HepG2 (cell line): ENCODE data around the gene ACSM5. TPM values are rescaled to one million over a fixed set of nuclear protein-coding genes. Genes with fewer than 3 reads are reported as not detected.

Experiments
- CHD4 ChIP-seq: fragments of 200-600 bp; sonication (generic); IDR thresholded peaks from 2 replicates; pipeline ENCODE4 v1.7.0; 2017; ENCODE audit warnings: mild to moderate bottlenecking, low read length, borderline replicate concordance
- FOXO1 ChIP-seq: sonication (generic); formaldehyde crosslinking; IDR thresholded peaks from 2 replicates; pipeline ENCODE4 v1.4.0; 2020; ENCODE audit warnings: missing genetic modification reagents
- KAT7 ChIP-seq: IDR thresholded peaks from 2 replicates; pipeline ENCODE4 v1.6.1; 2018; ENCODE audit warnings: borderline replicate concordance, missing compliant biosample characterization
- REL ChIP-seq: sonication (generic); formaldehyde crosslinking; conservative IDR thresholded peaks from 2 replicates; pipeline ENCODE4 v1.8.0; 2022; ENCODE audit warnings: mild to moderate bottlenecking, missing genetic modification reagents, moderate library complexity
- TGIF2 ChIP-seq: IDR thresholded peaks from 2 replicates; pipeline ENCODE4 v1.6.1; 2016; ENCODE audit warnings: control low read depth, missing compliant biosample characterization
- ZFY ChIP-seq: sonication (generic); formaldehyde crosslinking; IDR thresholded peaks from 2 replicates; pipeline ENCODE4 v1.4.0; 2020; ENCODE audit warnings: missing genetic modification reagents
- ZNF891 ChIP-seq: sonication (generic); formaldehyde crosslinking; IDR thresholded peaks from 2 replicates; pipeline ENCODE4 v1.5.0; 2020; ENCODE audit warnings: mild to moderate bottlenecking, missing genetic modification reagents
- polyA plus RNA-seq, 8 experiments: library from polyadenylated mRNA; depleted of rRNA in 3 of 8; stranded (reverse) in 7 of 8; unstranded in 1 of 8; fragments of >200 nt; fragmentation: Illumina TruSeq in 4 of 8; extraction: Trizol in 4 of 8; gene quantifications; 2 replicates each; pipeline versions ENCODE4 v1.2.1 to v1.2.3, GENCODE V29; 2011 to 2016; ENCODE audit warnings: low read depth in 4 of 8, missing spikeins in 1 of 8, mixed read lengths in 1 of 8; ENCODE audit not compliant: insufficient read depth in 1 of 8
- total RNA-seq, 5 experiments: library from RNA; depleted of rRNA; stranded (reverse); fragments of >200 nt; fragmentation: Illumina TruSeq; extraction: Trizol; gene quantifications; 2 replicates each; pipeline ENCODE4 v1.2.3, GENCODE V29; 2016; ENCODE audit warnings: low read depth in 1 of 5
- TF ChIP-seq, protein P1 (sequence below): sonication (generic); formaldehyde crosslinking; IDR thresholded peaks from 2 replicates; pipeline ENCODE4 v1.4.0; 2020; ENCODE audit warnings: mild to moderate bottlenecking, low read depth, missing genetic modification reagents
- TF ChIP-seq, protein P2 (sequence below): sonication (generic); formaldehyde crosslinking; IDR thresholded peaks from 2 replicates; pipeline ENCODE4 v1.5.0; 2020; ENCODE audit warnings: missing genetic modification reagents
- TF ChIP-seq, protein P3 (sequence below): sonication (generic); formaldehyde crosslinking; conservative IDR thresholded peaks from 2 replicates; pipeline ENCODE4 v1.8.1; 2023; ENCODE audit warnings: missing genetic modification reagents
- TF ChIP-seq, protein P4 (sequence below): sonication (generic); formaldehyde crosslinking; IDR thresholded peaks from 2 replicates; pipeline ENCODE4 v1.8.1; 2023; ENCODE audit warnings: missing genetic modification reagents, mild to moderate bottlenecking, borderline replicate concordance
- TF ChIP-seq, protein P5 (sequence below): sonication (generic); formaldehyde crosslinking; IDR thresholded peaks from 2 replicates; pipeline ENCODE4 v1.5.0; 2020; ENCODE audit warnings: mild to moderate bottlenecking, missing genetic modification reagents, borderline replicate concordance
- TF ChIP-seq, protein P6 (sequence below): sonication (generic); formaldehyde crosslinking; IDR thresholded peaks from 2 replicates; pipeline ENCODE4 v1.5.0; 2020; ENCODE audit warnings: missing genetic modification reagents

ACSM5 gene
- total and polyA plus RNA-seq, 2 of the 13 experiments (the other 11 are each of a cell fraction or from before 2014, with no cell fraction given) = 9.1 to 15.0 TPM

DNA sequence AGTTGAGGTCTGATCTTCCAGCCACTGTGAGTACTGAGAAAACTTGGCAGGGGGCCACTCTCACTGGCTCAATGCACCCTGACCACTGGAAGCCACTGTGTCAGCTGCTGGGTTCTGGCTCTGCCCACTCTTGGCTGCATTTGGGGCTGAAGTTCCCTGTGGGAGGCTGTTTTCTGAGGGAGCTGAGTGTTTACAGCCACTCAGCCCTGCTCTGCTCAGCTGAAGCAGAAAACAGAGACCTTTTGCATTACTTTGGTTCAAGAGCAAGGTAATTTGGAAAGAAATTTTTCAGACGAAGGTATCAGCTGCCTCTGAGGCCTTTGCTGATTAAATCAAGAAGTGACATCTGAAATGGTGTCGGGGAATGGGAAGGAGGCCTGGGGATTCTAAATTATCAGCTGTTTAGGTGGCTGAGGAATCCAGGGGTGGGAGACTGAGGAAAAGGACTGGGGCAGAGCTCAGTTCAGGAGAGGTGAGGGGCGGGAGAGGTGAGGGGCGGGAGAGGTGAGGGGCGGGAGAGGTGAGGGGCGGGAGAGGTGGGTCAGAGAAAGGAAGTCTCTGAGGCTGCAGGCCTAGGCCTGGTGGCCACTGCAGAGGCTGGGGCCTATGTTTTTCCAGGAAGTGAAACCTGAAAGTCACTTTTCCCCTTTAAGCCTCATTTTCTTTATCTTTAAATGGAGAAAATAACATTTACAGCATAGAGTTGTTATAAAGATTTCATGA lies at the start of gene ACSM5 (continued):
- TF ChIP-seq, protein P1, sequence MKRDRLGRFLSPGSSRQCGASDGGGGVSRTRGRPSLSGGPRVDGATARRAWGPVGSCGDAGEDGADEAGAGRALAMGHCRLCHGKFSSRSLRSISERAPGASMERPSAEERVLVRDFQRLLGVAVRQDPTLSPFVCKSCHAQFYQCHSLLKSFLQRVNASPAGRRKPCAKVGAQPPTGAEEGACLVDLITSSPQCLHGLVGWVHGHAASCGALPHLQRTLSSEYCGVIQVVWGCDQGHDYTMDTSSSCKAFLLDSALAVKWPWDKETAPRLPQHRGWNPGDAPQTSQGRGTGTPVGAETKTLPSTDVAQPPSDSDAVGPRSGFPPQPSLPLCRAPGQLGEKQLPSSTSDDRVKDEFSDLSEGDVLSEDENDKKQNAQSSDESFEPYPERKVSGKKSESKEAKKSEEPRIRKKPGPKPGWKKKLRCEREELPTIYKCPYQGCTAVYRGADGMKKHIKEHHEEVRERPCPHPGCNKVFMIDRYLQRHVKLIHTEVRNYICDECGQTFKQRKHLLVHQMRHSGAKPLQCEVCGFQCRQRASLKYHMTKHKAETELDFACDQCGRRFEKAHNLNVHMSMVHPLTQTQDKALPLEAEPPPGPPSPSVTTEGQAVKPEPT (CRISPR knock-in tag) = peak; percentile 55; the same call in 1 of the 2 replicates
- TF ChIP-seq TGIF2 (CRISPR knock-in tag) (peak; percentile 32; the same call in 1 of the 2 replicates), CHD4 (no peak), REL (CRISPR knock-in tag) (no peak), KAT7 (CRISPR knock-in tag) (no peak), FOXO1 (peak; percentile 16), ZNF891 (CRISPR knock-in tag) (0 out of 2 replicates have a peak, but pooled peaks have one; percentile 58), ZFY (peak; percentile 84)
- TF ChIP-seq, protein P2, sequence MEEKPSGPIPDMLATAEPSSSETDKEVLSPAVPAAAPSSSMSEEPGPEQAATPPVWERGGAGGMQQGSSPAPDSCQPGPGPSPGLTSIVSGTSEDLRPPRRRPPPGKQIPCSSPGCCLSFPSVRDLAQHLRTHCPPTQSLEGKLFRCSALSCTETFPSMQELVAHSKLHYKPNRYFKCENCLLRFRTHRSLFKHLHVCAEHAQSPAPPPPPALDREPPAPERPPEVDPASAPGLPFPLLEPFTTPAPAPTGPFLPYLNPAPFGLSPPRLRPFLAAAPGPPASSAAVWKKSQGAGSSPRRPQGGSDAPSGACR (CRISPR knock-in tag) = peak; percentile 45; the same call in 1 of the 2 replicates
- TF ChIP-seq, protein P3, sequence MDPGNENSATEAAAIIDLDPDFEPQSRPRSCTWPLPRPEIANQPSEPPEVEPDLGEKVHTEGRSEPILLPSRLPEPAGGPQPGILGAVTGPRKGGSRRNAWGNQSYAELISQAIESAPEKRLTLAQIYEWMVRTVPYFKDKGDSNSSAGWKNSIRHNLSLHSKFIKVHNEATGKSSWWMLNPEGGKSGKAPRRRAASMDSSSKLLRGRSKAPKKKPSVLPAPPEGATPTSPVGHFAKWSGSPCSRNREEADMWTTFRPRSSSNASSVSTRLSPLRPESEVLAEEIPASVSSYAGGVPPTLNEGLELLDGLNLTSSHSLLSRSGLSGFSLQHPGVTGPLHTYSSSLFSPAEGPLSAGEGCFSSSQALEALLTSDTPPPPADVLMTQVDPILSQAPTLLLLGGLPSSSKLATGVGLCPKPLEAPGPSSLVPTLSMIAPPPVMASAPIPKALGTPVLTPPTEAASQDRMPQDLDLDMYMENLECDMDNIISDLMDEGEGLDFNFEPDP = 0 out of 2 replicates have a peak, but pooled peaks have one; percentile 23
- TF ChIP-seq, protein P4, sequence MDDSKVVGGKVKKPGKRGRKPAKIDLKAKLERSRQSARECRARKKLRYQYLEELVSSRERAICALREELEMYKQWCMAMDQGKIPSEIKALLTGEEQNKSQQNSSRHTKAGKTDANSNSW (CRISPR knock-in tag) = no peak
- TF ChIP-seq, protein P5, sequence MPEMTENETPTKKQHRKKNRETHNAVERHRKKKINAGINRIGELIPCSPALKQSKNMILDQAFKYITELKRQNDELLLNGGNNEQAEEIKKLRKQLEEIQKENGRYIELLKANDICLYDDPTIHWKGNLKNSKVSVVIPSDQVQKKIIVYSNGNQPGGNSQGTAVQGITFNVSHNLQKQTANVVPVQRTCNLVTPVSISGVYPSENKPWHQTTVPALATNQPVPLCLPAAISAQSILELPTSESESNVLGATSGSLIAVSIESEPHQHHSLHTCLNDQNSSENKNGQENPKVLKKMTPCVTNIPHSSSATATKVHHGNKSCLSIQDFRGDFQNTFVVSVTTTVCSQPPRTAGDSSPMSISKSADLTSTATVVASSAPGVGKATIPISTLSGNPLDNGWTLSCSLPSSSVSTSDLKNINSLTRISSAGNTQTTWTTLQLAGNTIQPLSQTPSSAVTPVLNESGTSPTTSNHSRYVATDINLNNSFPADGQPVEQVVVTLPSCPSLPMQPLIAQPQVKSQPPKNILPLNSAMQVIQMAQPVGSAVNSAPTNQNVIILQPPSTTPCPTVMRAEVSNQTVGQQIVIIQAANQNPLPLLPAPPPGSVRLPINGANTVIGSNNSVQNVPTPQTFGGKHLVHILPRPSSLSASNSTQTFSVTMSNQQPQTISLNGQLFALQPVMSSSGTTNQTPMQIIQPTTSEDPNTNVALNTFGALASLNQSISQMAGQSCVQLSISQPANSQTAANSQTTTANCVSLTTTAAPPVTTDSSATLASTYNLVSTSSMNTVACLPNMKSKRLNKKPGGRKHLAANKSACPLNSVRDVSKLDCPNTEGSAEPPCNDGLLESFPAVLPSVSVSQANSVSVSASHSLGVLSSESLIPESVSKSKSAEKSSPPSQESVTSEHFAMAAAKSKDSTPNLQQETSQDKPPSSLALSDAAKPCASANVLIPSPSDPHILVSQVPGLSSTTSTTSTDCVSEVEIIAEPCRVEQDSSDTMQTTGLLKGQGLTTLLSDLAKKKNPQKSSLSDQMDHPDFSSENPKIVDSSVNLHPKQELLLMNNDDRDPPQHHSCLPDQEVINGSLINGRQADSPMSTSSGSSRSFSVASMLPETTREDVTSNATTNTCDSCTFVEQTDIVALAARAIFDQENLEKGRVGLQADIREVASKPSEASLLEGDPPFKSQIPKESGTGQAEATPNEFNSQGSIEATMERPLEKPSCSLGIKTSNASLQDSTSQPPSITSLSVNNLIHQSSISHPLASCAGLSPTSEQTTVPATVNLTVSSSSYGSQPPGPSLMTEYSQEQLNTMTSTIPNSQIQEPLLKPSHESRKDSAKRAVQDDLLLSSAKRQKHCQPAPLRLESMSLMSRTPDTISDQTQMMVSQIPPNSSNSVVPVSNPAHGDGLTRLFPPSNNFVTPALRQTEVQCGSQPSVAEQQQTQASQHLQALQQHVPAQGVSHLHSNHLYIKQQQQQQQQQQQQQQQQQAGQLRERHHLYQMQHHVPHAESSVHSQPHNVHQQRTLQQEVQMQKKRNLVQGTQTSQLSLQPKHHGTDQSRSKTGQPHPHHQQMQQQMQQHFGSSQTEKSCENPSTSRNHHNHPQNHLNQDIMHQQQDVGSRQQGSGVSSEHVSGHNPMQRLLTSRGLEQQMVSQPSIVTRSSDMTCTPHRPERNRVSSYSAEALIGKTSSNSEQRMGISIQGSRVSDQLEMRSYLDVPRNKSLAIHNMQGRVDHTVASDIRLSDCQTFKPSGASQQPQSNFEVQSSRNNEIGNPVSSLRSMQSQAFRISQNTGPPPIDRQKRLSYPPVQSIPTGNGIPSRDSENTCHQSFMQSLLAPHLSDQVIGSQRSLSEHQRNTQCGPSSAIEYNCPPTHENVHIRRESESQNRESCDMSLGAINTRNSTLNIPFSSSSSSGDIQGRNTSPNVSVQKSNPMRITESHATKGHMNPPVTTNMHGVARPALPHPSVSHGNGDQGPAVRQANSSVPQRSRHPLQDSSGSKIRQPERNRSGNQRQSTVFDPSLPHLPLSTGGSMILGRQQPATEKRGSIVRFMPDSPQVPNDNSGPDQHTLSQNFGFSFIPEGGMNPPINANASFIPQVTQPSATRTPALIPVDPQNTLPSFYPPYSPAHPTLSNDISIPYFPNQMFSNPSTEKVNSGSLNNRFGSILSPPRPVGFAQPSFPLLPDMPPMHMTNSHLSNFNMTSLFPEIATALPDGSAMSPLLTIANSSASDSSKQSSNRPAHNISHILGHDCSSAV (CRISPR knock-in tag) = no peak
- TF ChIP-seq, protein P6, sequence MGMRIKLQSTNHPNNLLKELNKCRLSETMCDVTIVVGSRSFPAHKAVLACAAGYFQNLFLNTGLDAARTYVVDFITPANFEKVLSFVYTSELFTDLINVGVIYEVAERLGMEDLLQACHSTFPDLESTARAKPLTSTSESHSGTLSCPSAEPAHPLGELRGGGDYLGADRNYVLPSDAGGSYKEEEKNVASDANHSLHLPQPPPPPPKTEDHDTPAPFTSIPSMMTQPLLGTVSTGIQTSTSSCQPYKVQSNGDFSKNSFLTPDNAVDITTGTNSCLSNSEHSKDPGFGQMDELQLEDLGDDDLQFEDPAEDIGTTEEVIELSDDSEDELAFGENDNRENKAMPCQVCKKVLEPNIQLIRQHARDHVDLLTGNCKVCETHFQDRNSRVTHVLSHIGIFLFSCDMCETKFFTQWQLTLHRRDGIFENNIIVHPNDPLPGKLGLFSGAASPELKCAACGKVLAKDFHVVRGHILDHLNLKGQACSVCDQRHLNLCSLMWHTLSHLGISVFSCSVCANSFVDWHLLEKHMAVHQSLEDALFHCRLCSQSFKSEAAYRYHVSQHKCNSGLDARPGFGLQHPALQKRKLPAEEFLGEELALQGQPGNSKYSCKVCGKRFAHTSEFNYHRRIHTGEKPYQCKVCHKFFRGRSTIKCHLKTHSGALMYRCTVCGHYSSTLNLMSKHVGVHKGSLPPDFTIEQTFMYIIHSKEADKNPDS (CRISPR knock-in tag) = no peak
